SK-N-SH (cell line): ENCODE measurements around the gene PHACTR3. TPM values are rescaled to one million over a fixed set of nuclear protein-coding genes. Genes with fewer than 3 reads are reported as not detected.

Experiments
- CTCF ChIA-PET: fragments of 300-600, 350-600 bp; formaldehyde crosslinking; extraction: SDS; loops from one replicate; lab custom pipeline; 2021; lab: Yijun Ruan, JAX
- POLR2A ChIA-PET: fragments of 350-600 bp; sonication (Branson Sonifier 250); formaldehyde crosslinking; extraction: SDS; loops from one replicate; lab custom pipeline; 2020; ENCODE audit warnings: antibody characterized with exemption, inconsistent platforms; lab: Yijun Ruan, JAX
- DNase-seq: peaks from one replicate; pipeline ENCODE4 v3.0.0; 2012
- H2AFZ ChIP-seq: fragments of 200-600 bp; sonication (generic); 2 replicates; pipeline ENCODE4 v1.8.1; 2016; ENCODE audit warnings: antibody characterized with exemption, mild to moderate bottlenecking, low read depth
- H3F3A ChIP-seq: fragments of 200-600 bp; sonication (generic); replicated peaks from 2 replicates; pipeline ENCODE3; 2016; ENCODE audit warnings: antibody characterized with exemption, mild to moderate bottlenecking; ENCODE audit not compliant: insufficient read depth
- H3K27ac ChIP-seq, 2 experiments: fragments of 200-500 bp in 1 of 2; fragments of 200-600 bp in 1 of 2; sonication (Bioruptor generic) in 1 of 2; sonication (generic), shearing (Covaris generic) in 1 of 2; 2 replicates each; pipeline versions ENCODE4 v1.5.1 to v1.6.1; 2014 to 2016; ENCODE audit warnings: low read depth in 2 of 2, inconsistent platforms in 1 of 2, low read length in 1 of 2, mild to moderate bottlenecking in 1 of 2, mixed read lengths in 1 of 2
- H3K27me3 ChIP-seq: fragments of 200-600 bp; sonication (generic), shearing (Covaris generic); 2 replicates; pipeline ENCODE4 v1.6.1; 2016; ENCODE audit warnings: mixed run types; ENCODE audit not compliant: insufficient read depth
- H3K36me3 ChIP-seq, 2 experiments: fragments of 200-500 bp in 1 of 2; fragments of 200-600 bp in 1 of 2; sonication (Bioruptor generic) in 1 of 2; sonication (generic) in 1 of 2; replicated peaks in 1 of 2; 2 replicates each; pipeline versions ENCODE3 to v1.5.1; 2014 to 2016; ENCODE audit warnings: low read length in 1 of 2, mild to moderate bottlenecking in 1 of 2; ENCODE audit not compliant: insufficient read depth in 2 of 2, control insufficient read depth in 1 of 2
- H3K4me1 ChIP-seq, 2 experiments: fragments of 200-500 bp in 1 of 2; fragments of 200-600 bp in 1 of 2; sonication (Bioruptor generic) in 1 of 2; sonication (generic), shearing (Covaris generic) in 1 of 2; 2 replicates each; pipeline versions ENCODE4 v1.5.1 to v1.6.1; 2014 to 2016; ENCODE audit warnings: low read depth in 1 of 2, low read length in 1 of 2, mixed run types in 1 of 2; ENCODE audit not compliant: insufficient read depth in 2 of 2, control insufficient read depth in 1 of 2
- H3K4me2 ChIP-seq: fragments of 200-600 bp; sonication (generic), shearing (Covaris generic); 2 replicates; pipeline ENCODE4 v1.6.1; 2017; ENCODE audit warnings: mixed run types
- H3K4me3 ChIP-seq, 2 experiments: fragments of 200-500 bp in 1 of 2; fragments of 200-600 bp in 1 of 2; sonication (Bioruptor generic) in 1 of 2; sonication (generic), shearing (Covaris generic) in 1 of 2; 2 replicates each; pipeline versions ENCODE4 v1.5.1 to v1.8.1; 2014 to 2016; ENCODE audit warnings: low read depth in 2 of 2, inconsistent platforms in 1 of 2, low read length in 1 of 2, mild to moderate bottlenecking in 1 of 2, mixed read lengths in 1 of 2, moderate library complexity in 1 of 2
- H3K79me2 ChIP-seq: fragments of 200-600 bp; sonication (generic); 2 replicates; pipeline ENCODE4 v1.8.1; 2017; ENCODE audit warnings: mild to moderate bottlenecking; ENCODE audit not compliant: insufficient read depth
- H3K9ac ChIP-seq: fragments of 200-600 bp; sonication (generic); 2 replicates; pipeline ENCODE4 v1.6.1; 2017; ENCODE audit warnings: mixed run types
- H3K9me2 ChIP-seq: fragments of 200-600 bp; sonication (generic); 2 replicates; pipeline ENCODE4 v1.6.1; 2017; ENCODE audit warnings: mixed run types
- H3K9me3 ChIP-seq: fragments of 200-600 bp; sonication (generic); 2 replicates; pipeline ENCODE4 v1.6.1; 2017; ENCODE audit warnings: mixed run types, mild to moderate bottlenecking, moderate library complexity
- H4K20me1 ChIP-seq: fragments of 200-600 bp; sonication (generic); 2 replicates; pipeline ENCODE4 v1.6.1; 2017; ENCODE audit warnings: mild to moderate bottlenecking, mixed run types; ENCODE audit not compliant: insufficient read depth
- CHD2 ChIP-seq: fragments of 150-350 bp; IDR thresholded peaks from 2 replicates; pipeline ENCODE4 v1.6.1; 2018; ENCODE audit warnings: low read length; ENCODE audit not compliant: partially characterized antibody
- EZH2phosphoT487 ChIP-seq: fragments of 200-600 bp; sonication (generic); IDR thresholded peaks from 2 replicates; pipeline ENCODE4 v1.6.1; 2017; ENCODE audit warnings: low read depth, mixed run types, mild to moderate bottlenecking, antibody characterized with exemption, moderate library complexity, borderline replicate concordance
- FOXJ3 ChIP-seq: sonication (generic); formaldehyde crosslinking; IDR thresholded peaks from 2 replicates; pipeline ENCODE4 v1.5.1; 2020; ENCODE audit warnings: mild to moderate bottlenecking, missing genetic modification reagents
- FOXM1 ChIP-seq: IDR thresholded peaks from 2 replicates; pipeline ENCODE4 v1.4.0; 2012; ENCODE audit warnings: low read depth, mild to moderate bottlenecking
- GATA2 ChIP-seq: sonication (generic); formaldehyde crosslinking; IDR thresholded peaks from 2 replicates; pipeline ENCODE4 v1.5.0; 2020; ENCODE audit warnings: mild to moderate bottlenecking, missing genetic modification reagents
- MEF2A ChIP-seq: IDR thresholded peaks from 2 replicates; pipeline ENCODE4 v1.4.0; 2012; ENCODE audit warnings: low read depth, borderline replicate concordance
- RFX5 ChIP-seq: IDR thresholded peaks from 2 replicates; pipeline ENCODE4 v1.6.1; 2012; ENCODE audit warnings: mild to moderate bottlenecking, improper control_type of control experiment, low read length
- RXRA ChIP-seq: IDR thresholded peaks from 2 replicates; pipeline ENCODE4 v1.4.0; 2012; ENCODE audit warnings: low read depth, mild to moderate bottlenecking, borderline replicate concordance
- SIN3A ChIP-seq: IDR thresholded peaks from 2 replicates; pipeline ENCODE4 v1.6.1; 2012; ENCODE audit warnings: low read depth, mild to moderate bottlenecking, low read length, moderate library complexity, borderline replicate concordance
- SMC3 ChIP-seq: IDR thresholded peaks from 2 replicates; pipeline ENCODE4 v1.6.1; 2012; ENCODE audit warnings: low read depth, low read length, improper control_type of control experiment
- TAF1 ChIP-seq: IDR thresholded peaks from 2 replicates; pipeline ENCODE4 v1.6.1; 2012; ENCODE audit warnings: low read depth, mild to moderate bottlenecking, low read length, moderate library complexity, borderline replicate concordance
- TCF12 ChIP-seq: IDR thresholded peaks from 2 replicates; pipeline ENCODE4 v1.4.0; 2012
- TEAD4 ChIP-seq: IDR thresholded peaks from 2 replicates; pipeline ENCODE4 v1.4.0; 2012; ENCODE audit warnings: mild to moderate bottlenecking, borderline replicate concordance; ENCODE audit not compliant: insufficient read depth
- YY1 ChIP-seq: IDR thresholded peaks from 2 replicates; pipeline ENCODE4 v1.4.0; 2012; ENCODE audit warnings: low read depth, mild to moderate bottlenecking
- WGBS: methylation state at CpG from one replicate; pipeline ENCODE4 v1.1.6; 2017; ENCODE audit warnings: low lambda C conversion rate; 5-methylcytosine and 5-hydroxymethylcytosine counted together
- polyA plus RNA-seq, 3 experiments: library from polyadenylated mRNA; depleted of rRNA; stranded (reverse); fragments of >200 nt; gene quantifications; 2 replicates each; pipeline ENCODE4 v1.2.3, GENCODE V29; 2012
- TF ChIP-seq, protein P1 (sequence below): IDR thresholded peaks from 2 replicates; pipeline ENCODE4 v1.4.0; 2012; ENCODE audit warnings: low read depth, borderline replicate concordance

PHACTR3 gene
- polyA plus RNA-seq, 1 of the 3 experiments (the other 2 are of a cell fraction) = 0.10 TPM

DNA sequence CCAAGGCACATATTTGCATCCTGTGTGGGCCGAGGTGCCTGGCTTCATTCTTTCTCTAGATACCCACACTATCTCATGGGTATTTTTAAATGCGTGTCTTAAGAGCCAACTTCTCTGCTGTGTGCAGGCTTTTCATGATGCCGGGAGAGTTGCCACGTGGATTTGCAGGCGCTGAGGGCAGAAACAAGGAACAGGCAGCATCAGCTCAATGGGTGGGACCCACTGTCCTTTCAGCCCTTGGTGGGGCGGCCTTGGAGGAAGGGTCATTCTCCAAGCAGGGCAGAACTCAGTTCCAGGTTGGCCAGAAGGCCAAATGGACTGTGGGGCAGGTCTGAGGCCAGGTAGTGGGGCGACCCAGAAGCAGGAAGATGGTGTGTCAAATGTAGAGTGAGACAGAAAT lies 84.7 kb downstream of the PHACTR3 start:
- no peak overlapping the region for H3K4me3 ChIP-seq
- H3K27me3 ChIP-seq = no peaks in the 10 kb centered on the region
- H3K36me3 ChIP-seq = no peaks in the 10 kb centered on the region
- H4K20me1 ChIP-seq = no peaks in the 10 kb centered on the region
- DNase-seq = no peak
- no peaks in the 10 kb centered on the region for H3K79me2 ChIP-seq
- ChIA-PET POLR2A (no interaction called here), CTCF (no interaction called here)
- H3K9me2 ChIP-seq = no peaks in the 10 kb centered on the region
- H3F3A ChIP-seq = no peaks in the 10 kb centered on the region
- no peak for TF ChIP-seq FOXJ3 (CRISPR knock-in tag)
- TF ChIP-seq GATA2 (CRISPR knock-in tag) = no peak
- no peak for TF ChIP-seq SMC3
- TF ChIP-seq FOXM1 = no peak
- no peak for TF ChIP-seq YY1
- no peak for TF ChIP-seq TCF12
- TF ChIP-seq, protein P1, sequence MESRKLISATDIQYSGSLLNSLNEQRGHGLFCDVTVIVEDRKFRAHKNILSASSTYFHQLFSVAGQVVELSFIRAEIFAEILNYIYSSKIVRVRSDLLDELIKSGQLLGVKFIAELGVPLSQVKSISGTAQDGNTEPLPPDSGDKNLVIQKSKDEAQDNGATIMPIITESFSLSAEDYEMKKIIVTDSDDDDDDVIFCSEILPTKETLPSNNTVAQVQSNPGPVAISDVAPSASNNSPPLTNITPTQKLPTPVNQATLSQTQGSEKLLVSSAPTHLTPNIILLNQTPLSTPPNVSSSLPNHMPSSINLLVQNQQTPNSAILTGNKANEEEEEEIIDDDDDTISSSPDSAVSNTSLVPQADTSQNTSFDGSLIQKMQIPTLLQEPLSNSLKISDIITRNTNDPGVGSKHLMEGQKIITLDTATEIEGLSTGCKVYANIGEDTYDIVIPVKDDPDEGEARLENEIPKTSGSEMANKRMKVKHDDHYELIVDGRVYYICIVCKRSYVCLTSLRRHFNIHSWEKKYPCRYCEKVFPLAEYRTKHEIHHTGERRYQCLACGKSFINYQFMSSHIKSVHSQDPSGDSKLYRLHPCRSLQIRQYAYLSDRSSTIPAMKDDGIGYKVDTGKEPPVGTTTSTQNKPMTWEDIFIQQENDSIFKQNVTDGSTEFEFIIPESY = no peak
- TF ChIP-seq SIN3A = no peak
- no peak for TF ChIP-seq RXRA
- TF ChIP-seq RFX5 = no peak
- TF ChIP-seq TEAD4 = no peak
- no peaks in the 10 kb centered on the region for H3K9me3 ChIP-seq
- WGBS = 19% methylated on average over 6 of the region's 7 CpGs
- no peaks in the 10 kb centered on the region; a peak in 1 of 4 replicates for H3K4me1 ChIP-seq
- H2AFZ ChIP-seq = no peak overlapping the region
- H3K9ac ChIP-seq = no peak overlapping the region
- H3K27ac ChIP-seq = no peak overlapping the region
- H3K4me2 ChIP-seq = no peak overlapping the region

DNA sequence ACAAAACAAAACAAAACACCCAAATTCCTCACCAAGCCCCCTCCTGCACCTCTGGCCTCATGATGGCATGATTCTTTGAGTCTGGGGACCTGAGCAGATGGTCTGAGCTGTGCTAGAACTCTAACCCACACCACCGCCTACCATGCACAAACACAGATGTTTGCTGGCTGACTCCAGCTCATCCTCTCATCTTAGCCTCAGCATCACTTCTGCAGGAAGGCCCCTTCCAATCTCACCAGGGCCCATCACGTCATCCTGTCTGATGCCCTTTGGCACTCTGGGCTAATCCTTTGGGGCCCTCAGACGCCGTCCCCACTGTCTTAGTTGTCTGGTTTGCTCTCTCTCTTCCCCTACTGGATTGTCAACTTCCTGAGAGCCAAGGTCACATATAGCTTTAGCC lies 85.8 kb downstream of the PHACTR3 start:
- TF ChIP-seq MEF2A (no peak), CHD2 (no peak), YY1 (no peak), TCF12 (no peak), EZH2phosphoT487 (no peak), GATA2 (CRISPR knock-in tag) (no peak), TAF1 (no peak)
- TF ChIP-seq, all 33 proteins: peak for 0

More for the DNA sequence above, 85.8 kb downstream of the PHACTR3 start:
- POLR2A ChIA-PET = no interaction called here
- Histone ChIP-seq H3F3A (no peaks in the 10 kb centered on the region), H3K4me1 (no peaks in the 10 kb centered on the region; a peak in 1 of 4 replicates), H3K9ac (no peak overlapping the region), H2AFZ (no peak overlapping the region), H3K4me3 (no peak overlapping the region), H3K9me3 (no peaks in the 10 kb centered on the region), H3K9me2 (no peaks in the 10 kb centered on the region), H3K4me2 (no peak overlapping the region), H3K27me3 (no peaks in the 10 kb centered on the region), H4K20me1 (no peaks in the 10 kb centered on the region), H3K79me2 (no peaks in the 10 kb centered on the region), H3K27ac (no peak overlapping the region), H3K36me3 (no peaks in the 10 kb centered on the region)
- 12% methylated on average over 3 of the region's 4 CpGs for WGBS
- DNase-seq = no peak
- CTCF ChIA-PET = no interaction called here
